Large intestine (tissue), 3 donors: ENCODE measurements around the gene ACSM4. TPM values are rescaled to one million over a fixed set of nuclear protein-coding genes. Genes with fewer than 3 reads are reported as not detected.

Source experiments
- DNase-seq, 2 donors: peaks; one replicate each; pipeline versions ENCODE4 v3.0.0 to v3.0.0-alpha.2; 2013
- H3K27ac ChIP-seq: one replicate; pipeline ENCODE4 v1.5.1; 2013; ENCODE audit warnings: low read length
- H3K27me3 ChIP-seq: 2 replicates; pipeline ENCODE4 v1.6.1; 2013; ENCODE audit warnings: low read length; ENCODE audit not compliant: control insufficient read depth, insufficient read depth
- H3K36me3 ChIP-seq: 2 replicates; pipeline ENCODE4 v1.6.1; 2013; ENCODE audit warnings: low read length; ENCODE audit not compliant: control insufficient read depth, insufficient read depth
- H3K4me1 ChIP-seq: one replicate; pipeline ENCODE4 v1.6.1; 2013; ENCODE audit warnings: low read length; ENCODE audit not compliant: control insufficient read depth, insufficient read depth
- H3K4me3 ChIP-seq: one replicate; pipeline ENCODE4 v1.5.1; 2013; ENCODE audit warnings: low read length
- H3K9me3 ChIP-seq: one replicate; pipeline ENCODE4 v1.6.1; 2013; ENCODE audit warnings: mild to moderate bottlenecking, low read depth, low read length, moderate library complexity; ENCODE audit not compliant: control insufficient read depth
- WGBS: methylation state at CpG from one replicate; pipeline ENCODE4 v1.1.5; 2013; ENCODE audit warnings: low lambda C conversion rate; ENCODE audit not compliant: insufficient coverage; 5-methylcytosine and 5-hydroxymethylcytosine counted together
- polyA plus RNA-seq: library from polyadenylated mRNA; unstranded; fragments of 120-200 nt; gene quantifications from one replicate; pipeline ENCODE4 v1.2.1, GENCODE V29; 2013

Gene ACSM4
- polyA plus RNA-seq, 1 donor = 0.04 TPM

DNA sequence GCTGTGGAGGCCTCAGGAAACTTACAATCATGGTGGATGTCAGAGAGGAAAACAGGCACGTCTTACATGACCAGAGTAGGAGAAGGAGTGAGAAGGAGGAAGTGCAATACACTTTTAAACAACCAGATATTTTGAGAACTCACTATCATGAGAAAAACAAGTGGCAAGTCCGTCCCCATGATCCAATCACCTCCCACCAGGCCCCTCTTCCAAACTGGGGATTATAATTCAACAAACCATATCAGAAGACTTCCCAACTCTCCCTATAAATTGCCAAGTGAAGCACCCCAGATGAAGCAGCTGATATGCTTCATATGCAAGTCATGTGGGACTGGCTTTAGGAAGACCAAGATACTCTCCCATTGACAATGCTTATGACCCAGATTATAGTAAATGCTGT lies 11.6 kb upstream of the ACSM4 start:
- no peak overlapping the region for H3K4me3 ChIP-seq
- H3K27me3 ChIP-seq = no peaks in the 10 kb centered on the region
- H3K4me1 ChIP-seq = no peaks in the 10 kb centered on the region
- H3K27ac ChIP-seq = no peak overlapping the region
- no peaks in the 10 kb centered on the region for H3K36me3 ChIP-seq
- DNase-seq = no peak
- 83% methylated on average over 1 of the region's 2 CpGs for WGBS
- H3K9me3 ChIP-seq = no peaks in the 10 kb centered on the region

DNA sequence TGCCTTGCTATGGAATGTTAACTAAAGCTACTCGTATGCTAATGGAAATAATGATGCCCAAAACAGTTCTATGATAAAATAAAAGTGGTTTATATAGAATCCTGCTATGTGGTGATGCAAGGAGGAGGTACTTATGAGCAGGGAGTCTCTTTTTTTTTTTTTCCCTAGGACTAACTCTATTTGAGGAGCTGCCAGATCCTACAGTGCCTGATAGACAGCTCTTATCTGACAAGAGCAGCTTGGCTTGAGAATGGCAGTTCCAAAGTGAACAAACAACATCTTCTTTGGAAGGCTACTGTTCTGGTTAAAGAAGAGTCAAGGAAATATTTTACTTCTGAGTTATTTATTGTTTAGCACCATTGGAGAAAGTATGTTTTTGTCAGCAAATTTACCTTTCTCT lies 10.2 kb upstream of the ACSM4 start:
- Histone ChIP-seq H3K9me3 (no peaks in the 10 kb centered on the region), H3K27me3 (no peaks in the 10 kb centered on the region), H3K36me3 (no peaks in the 10 kb centered on the region), H3K4me3 (no peak overlapping the region), H3K4me1 (no peaks in the 10 kb centered on the region), H3K27ac (no peak overlapping the region)
- DNase-seq = no peak
- WGBS = 0% methylated on average over 1 of the region's 1 CpG

DNA sequence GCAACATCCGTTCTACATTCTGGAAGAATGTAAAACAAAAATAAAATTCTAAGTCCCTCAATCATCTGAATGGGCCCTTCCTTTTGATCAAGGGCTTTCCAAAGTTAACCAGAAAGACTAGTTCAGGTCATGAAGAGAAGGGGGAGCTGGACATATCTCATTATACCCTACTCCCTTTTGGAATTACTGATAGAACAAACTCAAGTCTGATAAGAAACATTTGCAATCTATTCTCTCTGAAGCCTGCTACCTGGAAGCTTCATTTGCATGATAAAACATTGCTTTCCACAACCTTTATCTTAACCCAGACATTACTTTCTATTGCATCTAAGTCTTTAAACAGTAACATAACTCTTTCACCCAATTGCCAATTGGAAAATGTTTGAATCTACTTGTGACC lies 8.3 kb upstream of the ACSM4 start:
- H3K4me1 ChIP-seq = no peaks in the 10 kb centered on the region
- no peaks in the 10 kb centered on the region for H3K9me3 ChIP-seq
- no peaks in the 10 kb centered on the region for H3K27me3 ChIP-seq
- H3K36me3 ChIP-seq = no peaks in the 10 kb centered on the region
- no peak overlapping the region for H3K27ac ChIP-seq
- WGBS = 100% methylated on average over 1 of the region's 1 CpG
- DNase-seq = no peak
- no peak overlapping the region for H3K4me3 ChIP-seq

DNA sequence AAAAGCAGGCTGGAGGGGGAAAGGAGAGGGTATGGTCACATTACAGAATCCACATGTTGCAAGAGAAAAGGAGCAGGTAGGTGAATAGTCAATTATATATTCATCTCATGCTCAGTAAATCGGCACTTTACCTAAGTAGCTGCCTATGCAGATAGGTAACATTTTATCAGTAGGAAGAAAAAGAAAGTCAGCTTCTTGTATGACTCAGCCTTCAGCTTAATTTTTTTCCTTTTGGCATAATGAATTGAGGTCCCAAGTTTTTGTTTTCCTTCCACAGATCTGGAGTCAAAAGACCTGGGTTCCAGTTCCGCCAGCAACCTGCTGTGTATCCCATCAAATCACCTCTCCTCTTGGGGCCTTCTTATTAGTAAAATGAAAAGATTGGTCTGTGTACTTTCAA lies 6.0 kb upstream of the ACSM4 start:
- Histone ChIP-seq H3K27me3 (no peaks in the 10 kb centered on the region), H3K4me3 (no peak overlapping the region), H3K9me3 (no peaks in the 10 kb centered on the region), H3K36me3 (no peaks in the 10 kb centered on the region), H3K4me1 (no peaks in the 10 kb centered on the region), H3K27ac (no peak overlapping the region)
- no peak for DNase-seq
- no CpG with 5 or more reads among the region's 2 CpGs for WGBS

DNA sequence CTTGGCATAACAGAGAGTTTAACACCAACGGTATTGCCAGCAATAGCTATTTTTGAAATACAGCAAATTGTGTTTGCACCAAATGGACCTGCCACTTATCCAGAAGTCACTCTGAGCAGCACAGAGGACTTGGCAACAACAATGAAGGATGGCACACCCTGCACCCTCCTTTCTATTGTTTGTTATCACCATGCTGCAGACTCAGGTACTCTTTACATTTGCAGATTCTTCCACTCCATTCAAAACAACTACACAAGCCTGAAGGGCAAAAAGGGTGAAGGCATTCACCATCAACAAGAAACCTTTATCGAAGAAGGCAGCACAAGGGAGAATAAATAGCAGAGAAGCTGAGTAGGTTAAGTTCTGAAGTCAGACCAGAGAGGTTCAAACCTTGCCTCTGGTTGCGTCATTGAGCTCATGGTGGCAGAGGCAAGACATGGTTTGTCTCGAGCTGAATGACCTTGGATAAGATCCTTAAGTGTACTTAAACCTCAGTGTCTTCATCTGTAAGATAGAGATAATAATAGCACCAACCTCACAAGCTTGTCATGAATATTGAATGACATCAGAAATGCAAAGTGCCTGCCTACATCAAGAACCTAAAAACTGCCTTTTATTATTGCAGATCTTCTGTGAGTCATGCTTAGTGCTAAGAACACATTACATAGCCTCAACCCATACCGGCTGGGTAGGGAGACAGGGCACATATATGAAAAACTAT lies 1.4 kb upstream of the ACSM4 start:
- H3K4me3 ChIP-seq = no peak overlapping the region
- no peaks in the 10 kb centered on the region for H3K4me1 ChIP-seq
- no peaks in the 10 kb centered on the region for H3K27me3 ChIP-seq
- WGBS = no CpG with 5 or more reads among the region's 5 CpGs
- no peaks in the 10 kb centered on the region for H3K36me3 ChIP-seq
- DNase-seq = no peak
- no peaks in the 10 kb centered on the region for H3K9me3 ChIP-seq
- no peak overlapping the region for H3K27ac ChIP-seq

DNA sequence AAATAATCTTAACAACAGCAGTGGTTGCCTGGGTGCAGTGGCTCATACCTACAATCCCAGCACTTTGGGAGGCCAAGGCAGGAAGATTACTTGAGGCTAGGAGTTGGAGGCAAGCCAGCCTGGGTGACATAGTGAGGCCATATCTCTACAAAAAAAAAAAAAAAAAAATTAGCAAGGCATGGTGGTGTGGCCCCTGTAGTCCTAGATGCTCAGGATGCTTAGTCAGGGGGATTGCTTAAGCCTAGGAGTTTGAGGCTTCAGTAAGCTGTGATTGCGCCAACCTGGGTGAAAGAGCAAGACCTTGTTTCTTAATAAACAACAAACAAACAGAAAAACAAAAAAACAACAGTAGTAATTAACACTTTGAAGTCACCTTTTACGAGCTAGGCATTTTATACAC lies 642 bp upstream of the ACSM4 start:
- Histone ChIP-seq H3K4me1 (no peaks in the 10 kb centered on the region), H3K9me3 (no peaks in the 10 kb centered on the region), H3K36me3 (no peaks in the 10 kb centered on the region), H3K4me3 (no peak overlapping the region), H3K27me3 (no peaks in the 10 kb centered on the region), H3K27ac (no peak overlapping the region)
- no peak for DNase-seq
- WGBS = 60% methylated on average over 1 of the region's 2 CpGs

- Histone ChIP-seq H3K27ac (no peak overlapping the region), H3K27me3 (no peaks in the 10 kb centered on the region), H3K4me3 (no peak overlapping the region), H3K9me3 (no peaks in the 10 kb centered on the region), H3K36me3 (no peaks in the 10 kb centered on the region), H3K4me1 (no peaks in the 10 kb centered on the region)
- 40% methylated on average over 3 of the region's 5 CpGs for WGBS
- DNase-seq = no peak
Measured at GRCh38 chr12:7304456-7304855, 584 bp downstream of the ACSM4 start.

DNA sequence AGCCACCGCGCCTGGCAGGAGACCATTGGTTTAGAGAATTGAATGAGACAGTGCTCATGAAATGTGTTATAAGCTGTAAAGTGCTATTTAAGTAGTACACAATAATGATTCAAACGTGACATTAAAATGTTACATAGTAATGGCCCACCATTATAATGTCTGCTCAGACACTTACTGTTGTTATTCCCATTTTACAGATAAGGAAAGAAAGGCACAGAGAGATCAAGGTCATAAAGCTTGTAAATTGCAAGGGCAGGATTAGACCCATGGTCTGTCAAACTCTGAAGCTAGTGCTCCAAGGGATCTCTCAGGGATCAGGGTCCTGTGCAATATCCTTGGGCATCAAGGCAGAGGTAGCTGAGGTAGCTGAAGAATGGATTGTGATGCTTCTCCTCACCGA lies 6.2 kb downstream of the ACSM4 start:
- DNase-seq = no peak
- no peaks in the 10 kb centered on the region for H3K27me3 ChIP-seq
- no peaks in the 10 kb centered on the region for H3K4me1 ChIP-seq
- H3K9me3 ChIP-seq = no peaks in the 10 kb centered on the region
- no peak overlapping the region for H3K4me3 ChIP-seq
- H3K36me3 ChIP-seq = no peaks in the 10 kb centered on the region
- H3K27ac ChIP-seq = no peak overlapping the region
- no CpG with 5 or more reads among the region's 4 CpGs for WGBS

- Histone ChIP-seq H3K4me1 (no peaks in the 10 kb centered on the region), H3K9me3 (no peaks in the 10 kb centered on the region), H3K36me3 (no peaks in the 10 kb centered on the region), H3K27ac (no peak overlapping the region), H3K27me3 (no peaks in the 10 kb centered on the region), H3K4me3 (no peak overlapping the region)
- no CpG with 5 or more reads among the region's 2 CpGs for WGBS
- DNase-seq = no peak
Measured at GRCh38 chr12:7319930-7320329, 16.1 kb downstream of the ACSM4 start.

GRCh38 chr12:7321624-7322023 lies 17.8 kb downstream of the ACSM4 start:
- WGBS = no CpG with 5 or more reads among the region's 2 CpGs
- no peaks in the 10 kb centered on the region for H3K9me3 ChIP-seq
- H3K4me3 ChIP-seq = no peak overlapping the region
- no peaks in the 10 kb centered on the region for H3K27me3 ChIP-seq
- no peak for DNase-seq
- H3K36me3 ChIP-seq = no peaks in the 10 kb centered on the region
- no peak overlapping the region for H3K27ac ChIP-seq
- H3K4me1 ChIP-seq = no peaks in the 10 kb centered on the region

GRCh38 chr12:7322599-7322998 lies 18.7 kb downstream of the ACSM4 start:
- no peaks in the 10 kb centered on the region for H3K9me3 ChIP-seq
- H3K4me3 ChIP-seq = no peak overlapping the region
- H3K36me3 ChIP-seq = no peaks in the 10 kb centered on the region
- WGBS = no CpG with 5 or more reads among the region's 5 CpGs
- DNase-seq = no peak
- H3K4me1 ChIP-seq = no peaks in the 10 kb centered on the region
- no peaks in the 10 kb centered on the region for H3K27me3 ChIP-seq
- no peak overlapping the region for H3K27ac ChIP-seq
